Chondrocyte (in vitro differentiated cells): ENCODE results near the gene PAX3. TPM values are rescaled to one million over a fixed set of nuclear protein-coding genes. Genes with fewer than 3 reads are reported as not detected.

ENCODE experiments used
- DNase-seq: peaks from one replicate; pipeline ENCODE4 v3.0.0; 2021; ENCODE audit warnings: mixed read lengths, low spot score
- H3K27ac Mint-ChIP-seq: one replicate; pipeline ENCODE4 v1.8.0; 2021; ENCODE audit warnings: mild to moderate bottlenecking, moderate library complexity, mixed read lengths; ENCODE audit not compliant: unreplicated experiment
- H3K27me3 Mint-ChIP-seq: 2 replicates; pipeline ENCODE4 v1.8.0; 2021; ENCODE audit warnings: low read depth, mixed read lengths
- H3K36me3 Mint-ChIP-seq: 2 replicates; pipeline ENCODE4 v1.8.0; 2021; ENCODE audit warnings: low read depth, mixed read lengths
- H3K4me1 Mint-ChIP-seq: 2 replicates; pipeline ENCODE4 v1.8.0; 2021; ENCODE audit warnings: low read depth, mild to moderate bottlenecking, mixed read lengths
- H3K4me3 Mint-ChIP-seq: one replicate; pipeline ENCODE4 v1.8.0; 2021; ENCODE audit warnings: mild to moderate bottlenecking, moderate library complexity, mixed read lengths; ENCODE audit not compliant: unreplicated experiment
- H3K9me3 Mint-ChIP-seq: 2 replicates; pipeline ENCODE4 v1.8.0; 2021; ENCODE audit warnings: low read depth, mixed read lengths
- CTCF ChIP-seq: fragments of 200-600 bp; sonication (generic); IDR thresholded peaks from 2 replicates; pipeline ENCODE4 v1.5.0; 2021; ENCODE audit warnings: antibody characterized with exemption, mild to moderate bottlenecking, moderate library complexity
- total RNA-seq: library from RNA; stranded (reverse); gene quantifications from 3 replicates; pipeline ENCODE4 v1.2.1, GENCODE V29; 2021

PAX3 gene
- total RNA-seq, 1 donor from 2014 or later: 4.7 TPM

- peaks cover 7% of the 10 kb centered on the region for H3K36me3 Mint-ChIP-seq
Observed at GRCh38 chr2:222334914-222335313, 36.1 kb upstream of the PAX3 start.

GRCh38 chr2:222333397-222333796, 34.6 kb upstream of the PAX3 start:
- Mint-ChIP-seq H3K4me1 (no peaks in the 10 kb centered on the region), H3K27ac (no peak overlapping the region), H3K4me3 (no peak overlapping the region), H3K9me3 (peaks cover 22% of the 10 kb centered on the region), H3K36me3 (peaks cover 7% of the 10 kb centered on the region), H3K27me3 (no peaks in the 10 kb centered on the region)
- peak; percentile 73 for DNase-seq
- TF ChIP-seq CTCF: no peak

More at GRCh38 chr2:222334914-222335313, 36.1 kb upstream of the PAX3 start:
- H3K27me3 Mint-ChIP-seq: no peaks in the 10 kb centered on the region
- no peak overlapping the region for H3K4me3 Mint-ChIP-seq
- H3K27ac Mint-ChIP-seq: no peak overlapping the region
- H3K4me1 Mint-ChIP-seq: no peaks in the 10 kb centered on the region
- no peak for TF ChIP-seq CTCF
- peaks cover 20% of the 10 kb centered on the region for H3K9me3 Mint-ChIP-seq
- no peak for DNase-seq

- no peaks in the 10 kb centered on the region for H3K4me1 Mint-ChIP-seq
- H3K9me3 Mint-ChIP-seq: peaks cover 22% of the 10 kb centered on the region
- no peak overlapping the region for H3K27ac Mint-ChIP-seq
- DNase-seq: no peak
- H3K27me3 Mint-ChIP-seq: peaks cover 2% of the 10 kb centered on the region
- no peak for TF ChIP-seq CTCF
- peaks cover 7% of the 10 kb centered on the region for H3K36me3 Mint-ChIP-seq
- H3K4me3 Mint-ChIP-seq: no peak overlapping the region
Observed at GRCh38 chr2:222332116-222332515, 33.3 kb upstream of the PAX3 start.

GRCh38 chr2:222330910-222331309, 32.1 kb upstream of the PAX3 start:
- Mint-ChIP-seq H3K4me3 (no peak overlapping the region), H3K4me1 (no peaks in the 10 kb centered on the region)
- no peak for TF ChIP-seq CTCF

GRCh38 chr2:222322236-222322635, 23.4 kb upstream of the PAX3 start:
- Mint-ChIP-seq H3K4me3 (no peak overlapping the region), H3K9me3 (no peaks in the 10 kb centered on the region), H3K4me1 (peaks cover 15% of the 10 kb centered on the region), H3K27me3 (peaks cover 41% of the 10 kb centered on the region), H3K27ac (no peak overlapping the region), H3K36me3 (no peaks in the 10 kb centered on the region)
- no peak for DNase-seq
- TF ChIP-seq CTCF: no peak

More at GRCh38 chr2:222330910-222331309, 32.1 kb upstream of the PAX3 start:
- Mint-ChIP-seq H3K36me3 (peaks cover 7% of the 10 kb centered on the region), H3K9me3 (peaks cover 22% of the 10 kb centered on the region), H3K27ac (no peak overlapping the region), H3K27me3 (peaks cover 8% of the 10 kb centered on the region)
- DNase-seq: no peak
